Heart left ventricle (tissue), 13 donors: Measurements from ENCODE around the gene SNX11.
"Not testable (repeated sequence)": the region's sequence is repeated elsewhere in the genome, so short reads cannot be mapped to it uniquely, and the experiment has no call there.

Source experiments
- POLR2A ChIP-seq, 2 donors: fragments of 450-650 bp; IDR thresholded peaks; one replicate each; pipeline ENCODE4 v1.6.1; 2017; ENCODE audit warnings: antibody characterized with exemption in 2 of 2, mild to moderate bottlenecking in 2 of 2, moderate library complexity in 2 of 2
- TF ChIP-seq, protein P1 (sequence below), 12 donors: fragments of 200-600 bp; sonication (generic) in 4 of 12; IDR thresholded peaks; one replicate each; pipeline versions ENCODE4 v1.5.0 to v1.8.0; 2018 to 2022; ENCODE audit warnings: antibody characterized with exemption in 12 of 12, mild to moderate bottlenecking in 5 of 12
- donor health status: ischemic (EF 13 %, LVEDD 7.1; RV severe dilation, severe dysfunction).
- donor health status: DM: no; HTN: yes; CAD: no.
- donor health status: DM: no; HTN: no; CAD: no.
- donor health status: ischemic (EF 25% LVEDD 6.9; RV normal size, moderate dysfunction).
- donor health status: ischemic (EF 25% LVEDD 5.7; RV mildly dilated, moderate dysfunction).
- donor health status: ischemic (EF 35%, LVEDD 5.7; RV mildly dilated, moderate dysfunction).
- donor health status: nonischemic (EF 11% LVEDD 7.7; RV severe dilation, severe dysfunction).
- donor health status: DM: yes; HTN: yes; CAD: no.
- donor health status: PGD.
- donor health status: ischemic (EF 29% LVEDD 5.4; RV normal size, mild dysfunction).
- donor health status: nonischemic (EF 23%, LVEDD 6.1; RV moderate dilation, normal function).

DNA sequence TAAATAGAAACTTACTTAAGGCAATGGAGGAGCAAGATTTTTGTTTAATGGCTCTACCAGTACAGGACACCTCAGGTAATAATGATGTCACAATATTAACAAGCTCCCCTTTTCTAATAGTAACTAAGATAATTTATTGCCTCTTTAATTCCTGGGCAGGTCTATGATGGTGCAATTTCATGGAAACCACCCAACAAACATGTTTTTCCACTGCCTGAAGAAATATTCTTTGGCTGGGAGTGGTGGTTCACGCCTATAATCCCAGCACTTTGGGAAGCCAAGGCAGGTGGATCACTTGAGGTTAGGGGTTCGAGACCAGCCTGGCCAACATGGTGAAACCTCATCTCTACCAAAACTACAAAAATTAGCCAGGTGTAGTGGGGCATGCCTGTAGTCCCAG, 39.8 kb upstream of the SNX11 start:
- TF ChIP-seq, protein P1, sequence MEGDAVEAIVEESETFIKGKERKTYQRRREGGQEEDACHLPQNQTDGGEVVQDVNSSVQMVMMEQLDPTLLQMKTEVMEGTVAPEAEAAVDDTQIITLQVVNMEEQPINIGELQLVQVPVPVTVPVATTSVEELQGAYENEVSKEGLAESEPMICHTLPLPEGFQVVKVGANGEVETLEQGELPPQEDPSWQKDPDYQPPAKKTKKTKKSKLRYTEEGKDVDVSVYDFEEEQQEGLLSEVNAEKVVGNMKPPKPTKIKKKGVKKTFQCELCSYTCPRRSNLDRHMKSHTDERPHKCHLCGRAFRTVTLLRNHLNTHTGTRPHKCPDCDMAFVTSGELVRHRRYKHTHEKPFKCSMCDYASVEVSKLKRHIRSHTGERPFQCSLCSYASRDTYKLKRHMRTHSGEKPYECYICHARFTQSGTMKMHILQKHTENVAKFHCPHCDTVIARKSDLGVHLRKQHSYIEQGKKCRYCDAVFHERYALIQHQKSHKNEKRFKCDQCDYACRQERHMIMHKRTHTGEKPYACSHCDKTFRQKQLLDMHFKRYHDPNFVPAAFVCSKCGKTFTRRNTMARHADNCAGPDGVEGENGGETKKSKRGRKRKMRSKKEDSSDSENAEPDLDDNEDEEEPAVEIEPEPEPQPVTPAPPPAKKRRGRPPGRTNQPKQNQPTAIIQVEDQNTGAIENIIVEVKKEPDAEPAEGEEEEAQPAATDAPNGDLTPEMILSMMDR (IDR thresholded peaks at IDR 0.05), result not testable (repeated sequence)
- not testable (repeated sequence) for TF ChIP-seq POLR2A (IDR thresholded peaks at IDR 0.05)
